ENCODE measurements around the gene BCAS2.

Gene BCAS2

GRCh38 chr1:114581335-114582287, at the start of gene BCAS2:
Gene BCAS2 (minus strand): TSS chr1:114581615. CDS start chr1:114581591, 24 bp downstream.
- no peak for TF ChIP-seq CTCF (conservative IDR thresholded peaks at IDR 0.05; ENCODE audit: low read depth, low read length)
- DNase-seq (ENCODE audit: low read depth) = peak; percentile 95
- H3K4me3 ChIP-seq (ENCODE audit: low read length) = peak within 1 kb of the TSS; percentile 98

GRCh38 chr1:114627107-114627506, 45.7 kb upstream of the BCAS2 start:
- TF ChIP-seq CTCF (conservative IDR thresholded peaks at IDR 0.05; ENCODE audit: low read depth, low read length) = no peak
- no peak overlapping the region for H3K4me3 ChIP-seq (ENCODE audit: low read length)
- DNase-seq (ENCODE audit: low read depth) = no peak

- no peak for TF ChIP-seq CTCF (conservative IDR thresholded peaks at IDR 0.05; ENCODE audit: low read depth, low read length)
- DNase-seq (ENCODE audit: low read depth) = no peak
- H3K4me3 ChIP-seq (ENCODE audit: low read length) = no peak overlapping the region
These were observed 41.9 kb upstream of the BCAS2 start for GRCh38 chr1:114623364-114623763.

- peak; percentile 16 for DNase-seq (ENCODE audit: low read depth)
- H3K4me3 ChIP-seq (ENCODE audit: low read length) = no peak overlapping the region
- peak; percentile 42 for TF ChIP-seq CTCF (conservative IDR thresholded peaks at IDR 0.05; ENCODE audit: low read depth, low read length)
These were observed 39.0 kb upstream of the BCAS2 start for GRCh38 chr1:114620419-114620818.

- DNase-seq (ENCODE audit: low read depth) = no peak
- no peak overlapping the region for H3K4me3 ChIP-seq (ENCODE audit: low read length)
- TF ChIP-seq CTCF (conservative IDR thresholded peaks at IDR 0.05; ENCODE audit: low read depth, low read length) = no peak
These were observed 37.2 kb upstream of the BCAS2 start for GRCh38 chr1:114618606-114619005.

- DNase-seq (ENCODE audit: low read depth) = no peak
- no peak for TF ChIP-seq CTCF (conservative IDR thresholded peaks at IDR 0.05; ENCODE audit: low read depth, low read length)
- H3K4me3 ChIP-seq (ENCODE audit: low read length) = no peak overlapping the region
These were observed 29.3 kb upstream of the BCAS2 start for GRCh38 chr1:114610546-114611245.
